GM21447 (cell line): Measurements from ENCODE around the gene DNASE1L1.

Experiments
- ATAC-seq: cut with Tn5 transposase; IDR thresholded peaks from one replicate; pipeline ENCODE4 v1.9.1; 2021; ENCODE audit not compliant: unreplicated experiment

The DNASE1L1 gene

DNA sequence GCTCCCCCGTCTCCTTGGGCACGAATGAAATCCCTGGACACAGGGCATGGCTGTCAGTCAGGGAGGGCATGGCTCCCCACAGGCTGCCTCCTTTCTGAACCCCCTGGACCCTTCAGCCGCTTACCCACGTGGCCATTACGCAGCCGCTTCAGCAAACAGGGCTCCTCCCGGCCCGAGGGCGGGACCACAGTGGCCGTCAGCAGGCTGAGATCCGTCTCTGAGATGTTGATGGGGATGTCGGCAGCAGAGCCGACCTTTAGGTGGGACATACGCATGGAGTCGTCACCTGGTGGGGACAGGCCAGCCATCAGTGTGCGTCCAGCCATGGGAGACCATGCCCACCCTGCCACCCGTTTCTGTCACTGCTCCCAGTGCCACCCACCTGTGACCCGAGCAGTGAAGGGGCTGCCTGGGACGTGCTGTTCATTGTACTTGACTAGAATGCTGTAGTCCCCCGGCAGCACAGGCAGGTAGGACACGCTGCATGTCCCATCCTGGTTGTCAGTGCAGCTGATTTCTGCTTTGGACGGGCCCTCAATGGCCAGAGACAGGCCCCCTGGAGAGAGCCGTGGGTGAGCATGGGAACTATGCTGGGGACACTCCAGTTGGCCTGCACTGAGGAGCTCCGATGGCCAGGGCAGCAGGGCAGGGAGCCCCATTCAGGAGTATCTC is 55.7 kb downstream of the DNASE1L1 start:
- no peak for ATAC-seq

DNA sequence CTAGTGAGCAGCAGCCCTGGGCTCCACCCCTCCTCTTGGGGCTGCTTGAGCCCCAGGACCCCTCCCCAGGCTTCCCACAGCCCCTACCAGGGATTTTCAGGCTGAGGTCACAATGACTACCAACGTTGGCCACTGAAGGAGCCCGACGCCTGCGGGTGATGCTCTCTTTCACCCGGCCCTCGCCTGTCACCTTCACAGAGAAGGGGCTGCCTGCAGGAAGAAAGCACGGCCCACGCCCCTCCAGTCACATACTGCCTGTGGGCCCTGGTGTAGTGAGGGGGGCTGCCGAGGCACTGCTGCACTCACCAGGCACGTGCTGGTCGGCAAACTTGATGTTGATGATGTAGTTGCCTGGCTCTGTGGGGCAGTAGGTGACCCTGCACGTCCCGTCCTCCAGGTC is 56.6 kb downstream of the DNASE1L1 start:
- ATAC-seq = no peak

DNA sequence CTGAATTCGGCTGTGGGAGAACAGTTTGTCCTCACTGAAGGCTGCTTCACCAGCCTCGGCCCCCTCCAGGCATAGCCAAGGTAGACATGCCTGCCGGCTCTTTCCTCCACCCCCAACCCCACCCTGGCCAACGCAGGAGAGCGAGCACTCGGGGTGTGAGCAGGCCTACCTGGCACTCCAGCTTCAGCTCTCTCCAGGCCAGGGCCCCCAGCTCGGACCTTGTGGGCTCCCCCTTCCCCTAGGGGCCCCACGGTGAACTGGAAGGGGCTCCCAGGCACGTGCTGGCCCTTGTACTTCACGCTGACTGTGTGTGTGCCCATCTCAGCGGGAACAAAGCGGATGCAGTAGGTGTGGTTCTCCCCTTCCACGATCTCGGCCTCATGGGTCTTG is 57.0 kb downstream of the DNASE1L1 start:
- ATAC-seq = no peak
